Lower leg skin (tissue), 3 donors: Measurements from ENCODE around the gene SHFL.

Experiments used
- POLR2A ChIP-seq, 2 donors: fragments of 450-650 bp; IDR thresholded peaks; one replicate each; pipeline ENCODE4 v1.6.1; 2016 to 2017; ENCODE audit warnings: antibody characterized with exemption in 2 of 2, mild to moderate bottlenecking in 1 of 2, moderate library complexity in 1 of 2
- TF ChIP-seq, protein P1 (sequence below), 3 donors: fragments of 450-650 bp; IDR thresholded peaks; one replicate each; pipeline ENCODE4 v1.5.1; 2016; ENCODE audit warnings: antibody characterized with exemption in 3 of 3, mild to moderate bottlenecking in 3 of 3, moderate library complexity in 2 of 3

DNA sequence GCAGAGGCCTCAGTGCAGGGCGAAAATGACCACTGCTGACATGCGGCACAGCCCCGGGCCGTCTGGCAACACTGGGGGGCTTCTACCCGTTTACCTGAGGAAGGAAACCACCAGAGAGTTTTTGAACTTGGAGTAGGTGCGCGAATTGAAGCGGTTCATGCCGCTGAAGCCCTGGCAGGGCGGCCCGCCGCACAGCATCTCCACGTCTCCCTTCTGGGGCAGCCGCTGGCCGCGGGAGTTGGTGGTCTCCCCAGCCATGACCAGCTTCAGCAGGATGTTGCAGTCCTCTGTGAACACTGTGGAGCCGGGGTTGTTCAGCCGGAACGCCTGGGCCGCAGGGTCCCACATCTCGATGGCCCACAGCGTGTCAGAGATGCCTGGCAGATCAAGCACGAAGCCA lies 53.8 kb downstream of the SHFL start:
- TF ChIP-seq, protein P1, sequence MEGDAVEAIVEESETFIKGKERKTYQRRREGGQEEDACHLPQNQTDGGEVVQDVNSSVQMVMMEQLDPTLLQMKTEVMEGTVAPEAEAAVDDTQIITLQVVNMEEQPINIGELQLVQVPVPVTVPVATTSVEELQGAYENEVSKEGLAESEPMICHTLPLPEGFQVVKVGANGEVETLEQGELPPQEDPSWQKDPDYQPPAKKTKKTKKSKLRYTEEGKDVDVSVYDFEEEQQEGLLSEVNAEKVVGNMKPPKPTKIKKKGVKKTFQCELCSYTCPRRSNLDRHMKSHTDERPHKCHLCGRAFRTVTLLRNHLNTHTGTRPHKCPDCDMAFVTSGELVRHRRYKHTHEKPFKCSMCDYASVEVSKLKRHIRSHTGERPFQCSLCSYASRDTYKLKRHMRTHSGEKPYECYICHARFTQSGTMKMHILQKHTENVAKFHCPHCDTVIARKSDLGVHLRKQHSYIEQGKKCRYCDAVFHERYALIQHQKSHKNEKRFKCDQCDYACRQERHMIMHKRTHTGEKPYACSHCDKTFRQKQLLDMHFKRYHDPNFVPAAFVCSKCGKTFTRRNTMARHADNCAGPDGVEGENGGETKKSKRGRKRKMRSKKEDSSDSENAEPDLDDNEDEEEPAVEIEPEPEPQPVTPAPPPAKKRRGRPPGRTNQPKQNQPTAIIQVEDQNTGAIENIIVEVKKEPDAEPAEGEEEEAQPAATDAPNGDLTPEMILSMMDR (IDR thresholded peaks at IDR 0.05): no peak
- TF ChIP-seq POLR2A (IDR thresholded peaks at IDR 0.05): no peak
